Central memory CD8-positive, alpha-beta T cell (primary cell): ENCODE data around the gene SERINC5.

ENCODE experiments used
- ATAC-seq: fragments of 150-1000 bp; cut with Tn5 transposase; replicated peaks from 2 replicates; pipeline ENCODE4 v1.10.0; 2022; ENCODE audit warnings: mild to moderate bottlenecking, moderate FRiP score, moderate number of reproducible peaks; ENCODE audit not compliant: poor library complexity, severe bottlenecking; ENCODE audit errors: extremely low read depth
- DNase-seq, 2 donors: peaks; one replicate each; pipeline ENCODE4 v3.0.0; 2021; ENCODE audit warnings: low spot score in 2 of 2
- H3K27ac Mint-ChIP-seq: one replicate; pipeline ENCODE4 v1.8.0; 2022; ENCODE audit warnings: low read depth, mild to moderate bottlenecking, moderate library complexity, mixed read lengths
- H3K27me3 Mint-ChIP-seq: one replicate; pipeline ENCODE4 v1.8.0; 2022; ENCODE audit warnings: mixed read lengths
- H3K36me3 Mint-ChIP-seq: one replicate; pipeline ENCODE4 v1.8.0; 2022; ENCODE audit warnings: mild to moderate bottlenecking, moderate library complexity, mixed read lengths; ENCODE audit not compliant: insufficient read depth
- H3K4me1 Mint-ChIP-seq: one replicate; pipeline ENCODE4 v1.8.0; 2022; ENCODE audit warnings: mixed read lengths
- H3K4me3 Mint-ChIP-seq: one replicate; pipeline ENCODE4 v1.8.0; 2022; ENCODE audit warnings: mild to moderate bottlenecking, moderate library complexity, mixed read lengths
- H3K9me3 Mint-ChIP-seq: one replicate; pipeline ENCODE4 v1.8.0; 2022; ENCODE audit warnings: mixed read lengths

Gene SERINC5

DNA sequence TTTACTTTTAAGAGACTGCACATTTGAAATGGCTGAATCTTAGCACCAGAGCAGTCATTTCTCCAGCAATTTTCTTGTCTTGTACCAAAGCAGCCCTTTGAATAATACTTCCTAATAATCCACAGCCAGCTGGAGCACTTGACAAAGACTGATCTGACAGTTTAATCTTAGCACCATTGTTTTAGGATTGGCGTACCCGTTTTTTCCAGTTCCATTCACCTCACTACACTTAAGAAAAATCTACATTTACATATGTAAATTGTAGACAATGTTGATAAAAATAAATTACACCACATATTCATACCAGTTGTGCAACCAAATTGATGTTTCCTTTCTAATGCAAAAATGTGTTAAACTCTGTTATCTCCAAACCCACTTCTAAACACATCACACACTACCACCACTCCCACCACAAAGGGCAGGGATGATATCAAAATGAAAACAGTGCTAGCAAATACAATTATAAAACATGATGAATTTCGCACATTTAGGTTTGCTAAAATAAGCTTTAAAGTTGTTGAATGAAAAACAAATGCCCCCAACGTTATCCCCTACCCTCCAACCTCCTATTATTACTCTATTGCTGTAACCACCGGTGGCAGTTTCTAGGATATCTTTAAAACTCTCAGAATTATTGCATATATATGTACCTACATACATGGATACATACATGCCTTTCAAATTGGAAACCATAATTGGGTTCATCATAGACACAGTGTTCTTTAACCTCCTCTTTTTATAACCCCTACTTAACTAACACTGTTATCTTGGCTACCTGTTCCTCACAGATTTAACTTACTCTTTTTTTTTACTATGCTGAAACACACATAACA, 21.5 kb downstream of the SERINC5 start:
- H3K27ac Mint-ChIP-seq: peak overlapping the region; percentile 2

DNA sequence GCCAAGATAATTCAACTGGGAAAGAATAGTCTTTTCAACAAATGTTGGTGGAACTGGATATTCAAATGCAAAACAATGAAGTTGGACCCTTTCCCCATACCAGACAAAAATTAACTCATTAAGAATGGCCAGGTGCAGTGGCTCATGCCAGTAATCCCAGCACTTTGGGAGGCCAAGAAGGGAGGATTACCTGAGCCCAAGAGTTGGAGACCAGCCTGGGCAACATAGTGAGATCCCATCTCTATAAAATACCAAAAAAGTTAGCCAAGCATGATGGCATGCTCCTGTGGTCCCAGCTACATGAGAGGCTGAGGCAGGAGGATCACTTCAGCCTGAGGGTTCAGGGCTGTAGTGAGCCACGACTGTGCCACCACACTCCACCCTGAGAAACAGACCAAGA, 24.2 kb downstream of the SERINC5 start:
- Mint-ChIP-seq H3K27ac (peak overlapping the region; percentile 64), H3K9me3 (no peaks in the 10 kb centered on the region), H3K4me3 (no peak overlapping the region), H3K4me1 (peaks cover 26% of the 10 kb centered on the region), H3K36me3 (peaks cover 3% of the 10 kb centered on the region), H3K27me3 (no peaks in the 10 kb centered on the region)
- ATAC-seq (no peak), DNase-seq (no peak)

More for the DNA sequence above, 21.5 kb downstream of the SERINC5 start:
- H3K4me3 Mint-ChIP-seq: peak overlapping the region; percentile 33
- H3K9me3 Mint-ChIP-seq: no peaks in the 10 kb centered on the region
- no peaks in the 10 kb centered on the region for H3K27me3 Mint-ChIP-seq
- peaks cover 32% of the 10 kb centered on the region for H3K4me1 Mint-ChIP-seq
- ATAC-seq (peak; percentile 78), DNase-seq (no peak)
- H3K36me3 Mint-ChIP-seq: peaks cover 5% of the 10 kb centered on the region

DNA sequence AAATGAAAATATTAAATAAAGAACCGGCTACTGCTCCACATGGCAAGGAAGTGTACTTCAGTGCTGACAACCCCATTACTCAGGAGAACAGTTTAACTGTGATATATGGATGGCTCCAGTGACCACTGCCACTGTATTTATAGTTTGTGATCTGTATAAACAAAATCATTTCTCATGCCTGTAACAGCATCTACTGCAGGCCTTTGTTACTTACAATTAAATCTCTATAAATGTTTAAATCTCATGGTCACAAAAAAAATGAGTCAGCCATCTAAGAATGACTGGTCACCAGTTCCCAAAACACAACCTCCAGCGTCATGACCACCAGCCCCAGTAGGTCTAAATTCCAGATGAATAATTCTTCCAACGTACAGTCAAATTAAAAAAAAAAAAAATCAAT, 24.6 kb downstream of the SERINC5 start:
- ATAC-seq (no peak), DNase-seq (no peak)
- Mint-ChIP-seq H3K27me3 (no peaks in the 10 kb centered on the region), H3K27ac (peak overlapping the region; percentile 64), H3K36me3 (peaks cover 3% of the 10 kb centered on the region), H3K4me1 (peaks cover 29% of the 10 kb centered on the region), H3K9me3 (no peaks in the 10 kb centered on the region), H3K4me3 (no peak overlapping the region)

DNA sequence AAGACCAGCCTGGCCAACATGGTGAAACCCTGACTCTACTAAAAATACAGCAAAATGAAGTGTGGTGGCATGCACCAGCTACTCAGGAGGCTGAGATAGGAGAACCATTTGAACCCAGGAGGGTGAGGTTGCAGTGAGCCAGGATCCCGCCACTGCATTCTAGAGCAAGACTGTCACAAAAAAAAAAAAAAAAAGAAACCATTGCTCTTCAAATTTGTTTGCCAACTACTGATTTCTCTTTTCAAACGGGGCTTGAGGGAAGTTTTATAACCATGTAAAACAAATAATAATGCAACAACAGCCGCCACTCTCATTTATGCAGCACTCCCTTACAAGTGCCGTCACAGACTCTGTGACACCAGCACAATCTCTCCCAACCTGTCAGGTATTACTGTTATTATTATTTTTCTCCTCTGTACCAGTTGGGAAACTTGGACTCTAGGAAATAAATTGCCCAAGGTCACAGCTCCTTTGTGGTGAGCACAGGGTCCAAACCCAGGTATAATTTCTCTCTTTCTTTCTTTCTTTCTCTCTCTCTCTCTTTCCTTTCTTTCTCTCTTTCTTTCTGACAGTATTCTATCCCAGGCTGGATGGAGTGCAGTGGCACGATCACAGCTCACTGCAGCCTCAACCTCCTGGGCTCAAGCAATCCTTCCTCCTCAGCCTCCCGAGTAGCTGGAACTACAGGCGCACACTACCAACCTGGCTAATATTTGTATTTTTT, 25.4 kb downstream of the SERINC5 start:
- no peaks in the 10 kb centered on the region for H3K27me3 Mint-ChIP-seq
- no peaks in the 10 kb centered on the region for H3K9me3 Mint-ChIP-seq
- no peak overlapping the region for H3K4me3 Mint-ChIP-seq
- DNase-seq: no peak
- H3K4me1 Mint-ChIP-seq: peaks cover 31% of the 10 kb centered on the region
- H3K36me3 Mint-ChIP-seq: peaks cover 1% of the 10 kb centered on the region
- peak overlapping the region; percentile 64 for H3K27ac Mint-ChIP-seq
- ATAC-seq: no peak

DNA sequence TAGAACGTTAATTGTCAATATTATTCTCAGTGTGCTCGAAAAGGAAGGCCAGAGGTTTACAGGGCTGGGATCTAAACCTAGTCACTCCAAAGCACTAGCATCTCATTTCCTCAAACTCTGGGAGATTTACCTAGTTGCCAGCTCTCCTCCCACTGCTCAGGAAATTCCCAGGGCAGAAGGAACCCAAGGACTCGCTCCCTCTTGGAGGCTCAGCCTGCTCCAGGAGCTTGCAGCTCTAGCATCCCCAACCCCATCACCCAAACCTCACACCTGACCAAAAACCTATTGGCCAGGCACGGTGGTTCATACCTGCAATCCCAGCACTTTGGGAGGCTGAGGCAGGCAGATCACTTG, 26.0 kb downstream of the SERINC5 start:
- Mint-ChIP-seq H3K9me3 (no peaks in the 10 kb centered on the region), H3K27ac (no peak overlapping the region), H3K4me3 (no peak overlapping the region), H3K4me1 (peaks cover 28% of the 10 kb centered on the region), H3K36me3 (peaks cover 1% of the 10 kb centered on the region), H3K27me3 (no peaks in the 10 kb centered on the region)
- DNase-seq (no peak), ATAC-seq (no peak)

DNA sequence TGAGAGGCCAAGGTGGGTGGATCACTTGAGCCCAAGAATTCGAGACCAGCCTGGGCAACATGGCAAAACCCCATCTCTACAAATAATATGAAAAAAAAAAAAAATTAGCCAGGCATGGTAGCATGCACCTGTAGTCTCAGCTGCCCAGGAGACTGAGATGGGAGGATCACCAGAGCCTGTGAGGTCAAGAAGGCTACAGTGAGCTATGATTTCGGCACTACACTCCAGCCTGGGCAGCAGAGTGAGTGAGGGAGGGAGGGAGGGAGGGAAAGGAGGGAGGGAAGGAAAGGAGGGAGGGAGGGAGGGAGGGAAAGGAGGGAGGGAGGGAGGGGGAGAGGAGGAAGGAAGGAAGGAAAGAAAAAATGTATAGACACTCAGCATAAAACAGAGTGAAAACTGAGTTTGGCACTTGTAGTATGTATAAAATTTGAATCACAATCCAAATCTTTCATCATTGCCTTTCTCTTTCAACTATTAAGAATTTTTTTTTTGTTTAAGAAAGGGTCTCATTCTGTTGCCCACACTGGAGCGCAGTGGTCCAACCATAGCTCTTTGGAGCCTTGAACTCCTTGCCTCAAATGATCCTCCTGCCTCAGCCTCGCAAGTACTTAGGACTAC, 27.8 kb downstream of the SERINC5 start:
- no peaks in the 10 kb centered on the region for H3K9me3 Mint-ChIP-seq
- DNase-seq: no peak
- peaks cover 18% of the 10 kb centered on the region for H3K4me1 Mint-ChIP-seq
- no peak overlapping the region for H3K4me3 Mint-ChIP-seq
- no peak for ATAC-seq
- peaks cover 1% of the 10 kb centered on the region for H3K36me3 Mint-ChIP-seq
- H3K27me3 Mint-ChIP-seq: no peaks in the 10 kb centered on the region
- H3K27ac Mint-ChIP-seq: no peak overlapping the region

DNA sequence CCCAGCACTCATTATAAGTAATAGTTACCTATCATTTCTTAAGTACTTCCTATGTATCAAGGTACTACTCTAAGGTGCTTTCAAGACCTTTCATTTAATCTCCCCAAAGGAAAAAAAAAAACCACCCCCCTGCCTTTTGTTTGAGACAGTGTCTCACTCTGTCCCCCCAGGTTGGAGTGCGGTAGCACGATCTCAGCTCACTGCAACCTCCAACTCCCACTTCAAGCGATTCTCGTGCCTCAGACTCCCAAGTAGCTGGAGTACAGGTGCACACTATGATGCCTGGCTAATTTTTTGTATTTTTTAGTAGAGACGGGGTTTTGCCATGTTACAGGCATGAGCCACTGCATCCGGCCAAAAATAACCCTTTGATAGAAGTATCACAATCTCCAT, 29.9 kb downstream of the SERINC5 start:
- peaks cover 1% of the 10 kb centered on the region for H3K36me3 Mint-ChIP-seq
- no peaks in the 10 kb centered on the region for H3K27me3 Mint-ChIP-seq
- no peak for DNase-seq
- no peak for ATAC-seq
- peak overlapping the region; percentile 44 for H3K27ac Mint-ChIP-seq
- peaks cover 23% of the 10 kb centered on the region for H3K4me1 Mint-ChIP-seq
- H3K4me3 Mint-ChIP-seq: no peak overlapping the region
- H3K9me3 Mint-ChIP-seq: no peaks in the 10 kb centered on the region

DNA sequence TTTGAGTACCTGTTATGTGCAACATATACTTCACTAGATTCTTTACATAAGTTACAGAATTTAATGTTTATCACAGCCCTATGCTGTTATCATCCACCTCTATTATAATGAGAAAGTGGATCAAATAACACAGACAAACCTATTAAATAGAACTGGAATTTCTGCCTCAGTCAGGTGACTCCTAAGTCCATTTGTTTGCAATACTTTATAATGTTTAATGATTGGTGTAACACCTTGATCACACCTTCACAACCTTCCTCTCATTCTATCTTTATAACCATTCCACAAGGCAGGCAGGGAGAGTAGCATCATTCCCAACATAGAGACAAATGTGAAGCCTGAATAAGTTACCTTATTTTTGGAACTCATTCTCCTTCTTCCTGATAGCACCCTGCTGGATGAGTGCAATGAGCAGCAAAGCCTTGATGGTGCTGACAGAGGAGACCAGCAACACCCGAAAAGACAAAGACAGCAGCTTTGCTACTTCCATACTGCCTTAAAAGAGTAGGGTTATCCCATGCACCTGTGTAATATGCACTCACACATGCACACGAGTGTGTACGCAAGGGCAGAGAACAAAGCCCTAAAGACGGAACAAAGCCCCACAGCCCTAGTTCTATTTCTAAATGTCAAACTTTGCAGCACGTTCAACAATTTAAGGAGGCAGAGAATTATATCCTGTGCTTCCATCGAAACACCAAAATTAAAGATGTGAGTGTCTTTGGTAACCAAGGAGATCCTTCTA, 30.5 kb downstream of the SERINC5 start:
- ATAC-seq: no peak
- H3K4me3 Mint-ChIP-seq: no peak overlapping the region
- DNase-seq: no peak
- H3K4me1 Mint-ChIP-seq: peaks cover 23% of the 10 kb centered on the region
- peaks cover 1% of the 10 kb centered on the region for H3K36me3 Mint-ChIP-seq
- no peaks in the 10 kb centered on the region for H3K9me3 Mint-ChIP-seq
- H3K27me3 Mint-ChIP-seq: no peaks in the 10 kb centered on the region
- no peak overlapping the region for H3K27ac Mint-ChIP-seq

DNA sequence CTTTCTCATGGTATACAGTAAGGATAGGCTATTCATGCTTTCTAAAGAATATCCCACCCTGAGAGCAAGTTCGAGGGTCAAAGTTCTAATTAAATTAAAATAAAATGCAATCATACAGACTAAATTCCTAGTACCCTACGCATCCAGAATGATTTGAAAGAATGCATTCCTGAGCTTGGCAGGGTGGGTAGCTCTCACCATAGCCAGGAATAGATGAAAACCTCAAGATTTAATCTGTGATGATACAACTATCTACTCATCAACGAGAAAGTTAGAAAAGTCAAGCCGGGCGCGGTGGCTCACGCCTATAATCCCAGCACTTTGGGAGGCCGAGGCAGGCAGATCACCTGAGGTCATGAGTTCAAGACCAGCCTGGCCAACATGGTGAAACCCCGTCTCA, 32.3 kb downstream of the SERINC5 start:
- Mint-ChIP-seq H3K4me1 (peaks cover 31% of the 10 kb centered on the region), H3K27ac (no peak overlapping the region), H3K27me3 (no peaks in the 10 kb centered on the region), H3K9me3 (no peaks in the 10 kb centered on the region), H3K4me3 (no peak overlapping the region), H3K36me3 (peaks cover 5% of the 10 kb centered on the region)
- ATAC-seq (no peak), DNase-seq (no peak)

DNA sequence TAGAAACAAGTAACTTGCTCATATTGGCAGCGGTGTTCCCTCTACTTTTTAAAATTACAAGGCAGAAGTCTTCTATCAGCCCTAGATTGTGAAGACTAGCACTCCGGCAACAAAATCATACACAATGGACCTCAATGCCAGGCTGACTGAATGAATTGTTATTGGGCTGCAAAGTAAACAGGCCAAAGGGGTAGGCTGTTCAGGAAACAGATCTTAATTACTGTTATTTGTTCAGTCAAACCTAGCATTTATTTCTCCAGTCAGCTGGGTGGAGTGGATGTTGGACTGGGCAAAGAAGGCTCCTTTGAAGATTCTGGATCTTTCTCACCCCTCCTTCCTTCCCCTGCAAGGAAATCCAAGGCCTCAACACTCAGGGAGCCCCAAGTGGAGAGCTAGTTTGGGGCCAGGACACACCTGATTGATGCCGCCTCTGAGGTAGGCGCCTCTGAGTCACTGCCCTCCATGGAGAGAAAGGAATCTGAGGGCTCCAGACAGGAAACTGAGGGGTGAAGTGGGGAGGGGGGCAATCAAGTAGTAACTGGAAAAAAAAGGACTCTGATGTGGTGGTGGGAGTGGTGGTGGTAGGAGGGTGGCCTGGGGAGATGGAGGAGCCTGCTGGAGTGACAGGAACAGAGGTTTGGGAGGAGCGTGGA, 35.5 kb downstream of the SERINC5 start:
- no peak for DNase-seq
- Mint-ChIP-seq H3K4me1 (peaks cover 48% of the 10 kb centered on the region), H3K9me3 (no peaks in the 10 kb centered on the region), H3K36me3 (peaks cover 10% of the 10 kb centered on the region), H3K4me3 (no peak overlapping the region), H3K27ac (no peak overlapping the region), H3K27me3 (no peaks in the 10 kb centered on the region)
- ATAC-seq: no peak

DNA sequence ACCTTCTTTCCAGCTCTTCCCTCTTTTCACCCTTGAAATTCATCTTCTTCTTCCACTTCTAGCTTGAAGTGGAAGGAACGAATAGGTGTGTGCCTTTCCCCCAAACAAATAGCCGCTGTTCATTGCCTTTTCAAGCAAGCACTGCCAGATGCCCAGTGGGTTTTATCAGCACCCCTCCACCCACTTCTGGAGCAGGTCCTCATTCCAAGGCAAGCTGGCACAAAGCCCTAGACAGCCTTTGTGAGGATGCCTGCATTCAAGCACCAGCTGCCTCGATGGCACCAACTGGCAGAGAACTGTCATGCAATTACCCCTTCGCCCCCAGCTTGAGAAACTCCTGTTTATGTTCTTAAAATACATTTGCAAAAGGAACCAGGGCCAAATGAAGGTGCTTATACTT, 36.5 kb downstream of the SERINC5 start:
- peak overlapping the region; percentile 17 for H3K27ac Mint-ChIP-seq
- no peak for ATAC-seq

DNA sequence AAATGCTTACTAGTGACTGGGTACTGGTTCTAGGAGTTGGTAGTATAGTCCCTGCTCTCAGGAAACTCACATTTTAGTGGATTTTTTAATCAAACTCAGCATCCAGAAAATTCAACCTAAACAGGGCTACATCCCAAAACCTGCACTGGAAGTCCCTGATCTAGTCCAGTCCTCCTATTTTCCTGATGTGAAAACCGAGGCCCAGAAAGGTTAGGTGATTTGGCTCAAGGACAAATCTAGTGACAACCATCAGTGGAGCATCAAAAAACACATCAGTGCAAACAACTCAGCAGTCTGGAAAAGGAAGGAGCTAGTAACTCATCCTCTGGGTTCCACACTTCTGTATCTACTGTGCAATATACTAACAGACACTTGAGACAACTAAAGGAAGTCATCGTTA, 38.2 kb downstream of the SERINC5 start:
- H3K4me3 Mint-ChIP-seq: peak overlapping the region; percentile 80
- H3K4me1 Mint-ChIP-seq: peaks cover 65% of the 10 kb centered on the region
- DNase-seq: no peak
- no peak for ATAC-seq
- H3K9me3 Mint-ChIP-seq: no peaks in the 10 kb centered on the region
- peak overlapping the region; percentile 87 for H3K27ac Mint-ChIP-seq
- no peaks in the 10 kb centered on the region for H3K27me3 Mint-ChIP-seq
- peaks cover 10% of the 10 kb centered on the region for H3K36me3 Mint-ChIP-seq

More for the DNA sequence above, 36.5 kb downstream of the SERINC5 start:
- H3K36me3 Mint-ChIP-seq: peaks cover 10% of the 10 kb centered on the region
- DNase-seq: no peak
- no peaks in the 10 kb centered on the region for H3K27me3 Mint-ChIP-seq
- no peaks in the 10 kb centered on the region for H3K9me3 Mint-ChIP-seq
- H3K4me1 Mint-ChIP-seq: peaks cover 54% of the 10 kb centered on the region
- H3K4me3 Mint-ChIP-seq: peak overlapping the region; percentile 80
